Stimulated activated CD4-positive, alpha-beta T cell treated with anti-CD3 and anti-CD28 coated beads, Interleukin-15, amount 100 ng/mL, for 1 hour (primary cell): ENCODE data around the gene KRTAP4-2.
"Not testable (repeated sequence)": the region's sequence is repeated elsewhere in the genome, so short reads cannot be mapped to it uniquely, and the experiment has no call there.

Experiments used
- DNase-seq, 2 donors: peaks; one replicate each; pipeline ENCODE4 v3.0.0-alpha.2; 2020; ENCODE audit warnings: low read depth in 1 of 2, low spot score in 1 of 2

Gene KRTAP4-2

DNA sequence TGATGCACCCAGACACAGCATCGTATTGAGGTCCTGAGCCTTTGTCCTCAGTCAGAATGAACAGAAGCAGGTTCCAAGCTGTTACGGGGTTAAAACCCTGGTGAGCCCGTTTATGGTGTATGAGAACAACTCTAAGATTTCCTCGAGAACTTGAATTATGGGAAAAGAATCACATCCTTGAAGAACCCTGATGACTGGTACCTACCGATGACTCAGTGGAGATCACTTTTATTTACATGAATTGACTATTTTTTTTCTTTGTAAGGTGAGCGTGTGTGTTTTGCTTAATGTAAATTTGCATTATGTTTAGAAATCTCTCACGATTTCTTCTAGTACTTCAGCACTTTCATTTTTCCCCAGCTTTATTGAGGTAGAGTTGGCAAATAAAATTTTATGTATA is 14.2 kb downstream of the KRTAP4-2 start:
- DNase-seq: no peak

- no peak for DNase-seq
Measured at GRCh38 chr17:41160648-41161047, 17.4 kb downstream of the KRTAP4-2 start, which contains the start of gene KRTAP4-4. Gene KRTAP4-4 (minus strand): TSS chr17:41160748. CDS start chr17:41160691, 57 bp downstream.

- DNase-seq: not testable (repeated sequence)
Measured at GRCh38 chr17:41160190-41160589, 17.8 kb downstream of the KRTAP4-2 start.

DNA sequence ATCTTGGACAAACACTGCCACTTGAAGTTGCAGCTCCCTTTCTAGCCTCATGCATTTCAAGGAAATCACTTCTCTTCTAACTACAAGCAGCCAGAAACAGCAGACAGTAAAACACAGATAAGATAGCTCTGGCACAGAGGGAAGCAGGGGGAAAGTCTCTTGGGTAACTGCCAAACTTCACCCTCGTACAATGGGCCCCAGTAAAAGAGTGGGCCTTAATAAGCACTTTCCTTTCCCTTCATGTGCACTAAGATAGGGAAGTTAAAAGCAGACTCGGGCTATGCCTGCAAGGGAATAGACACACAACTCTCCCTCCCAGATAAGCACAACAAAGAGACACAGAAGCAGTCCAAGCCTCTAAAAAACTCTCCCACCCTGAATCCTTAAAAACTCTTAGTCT is 24.2 kb downstream of the KRTAP4-2 start:
- no peak for DNase-seq

- DNase-seq: no peak
Measured at GRCh38 chr17:41151525-41151924, 26.5 kb downstream of the KRTAP4-2 start.

DNA sequence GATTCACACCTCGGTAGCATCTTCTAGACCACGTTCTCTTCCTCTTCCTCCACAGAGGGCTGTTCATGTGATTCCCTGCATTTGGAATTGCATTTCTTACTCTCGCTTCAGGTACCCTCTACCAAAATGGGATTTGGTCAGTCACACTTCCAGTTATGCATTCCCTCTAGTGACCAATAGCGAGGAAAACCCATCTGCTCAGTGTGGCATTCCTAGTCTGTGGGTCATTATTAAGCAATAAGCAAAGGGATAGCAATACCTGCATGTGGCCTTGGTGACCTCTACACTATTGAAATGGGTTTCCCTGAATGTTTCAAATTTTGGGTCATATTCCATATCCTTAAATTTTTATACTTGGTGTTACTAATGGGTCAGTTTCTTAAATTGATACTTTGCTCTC is 28.0 kb downstream of the KRTAP4-2 start:
- DNase-seq: no peak

- no peak for DNase-seq
Measured at GRCh38 chr17:41149652-41149985, 28.4 kb downstream of the KRTAP4-2 start, which contains the start of gene KRTAP4-5. Gene KRTAP4-5 (minus strand): TSS chr17:41149825. CDS start chr17:41149767, 58 bp downstream.

- DNase-seq: not testable (repeated sequence)
Measured at GRCh38 chr17:41148971-41149651, 28.9 kb downstream of the KRTAP4-2 start.

DNA sequence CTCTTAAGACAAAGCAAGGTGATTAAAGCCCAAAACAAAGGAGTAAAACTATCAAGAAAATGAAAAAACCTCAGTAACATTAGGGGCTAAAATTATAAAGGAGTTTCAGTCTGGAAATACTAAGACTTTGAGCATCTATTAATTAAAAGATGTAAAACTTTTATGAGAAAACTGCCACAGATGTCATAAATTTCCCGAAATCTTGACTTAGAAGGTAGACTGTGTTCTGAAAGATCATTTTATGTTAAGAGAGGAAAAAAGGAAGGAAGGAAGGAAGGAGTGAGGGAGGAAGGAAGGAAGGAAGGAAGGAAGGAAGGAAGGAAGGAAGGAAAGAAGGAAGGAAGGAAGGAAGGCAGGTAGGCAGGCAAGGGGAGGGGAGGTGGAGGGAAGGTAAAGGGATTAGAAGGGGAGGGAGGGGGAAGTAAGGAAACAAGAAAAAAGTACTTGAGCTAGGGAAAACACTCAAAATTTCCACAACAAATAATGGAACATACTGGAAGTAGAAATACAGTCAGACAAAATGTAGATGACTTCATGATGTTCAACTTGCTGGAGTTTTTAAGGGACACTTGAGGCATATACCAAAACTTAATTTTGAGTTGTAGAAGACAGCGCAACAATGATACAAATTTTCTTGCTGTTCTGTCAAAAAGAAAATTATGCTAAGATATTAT is 30.4 kb downstream of the KRTAP4-2 start:
- DNase-seq: no peak

DNA sequence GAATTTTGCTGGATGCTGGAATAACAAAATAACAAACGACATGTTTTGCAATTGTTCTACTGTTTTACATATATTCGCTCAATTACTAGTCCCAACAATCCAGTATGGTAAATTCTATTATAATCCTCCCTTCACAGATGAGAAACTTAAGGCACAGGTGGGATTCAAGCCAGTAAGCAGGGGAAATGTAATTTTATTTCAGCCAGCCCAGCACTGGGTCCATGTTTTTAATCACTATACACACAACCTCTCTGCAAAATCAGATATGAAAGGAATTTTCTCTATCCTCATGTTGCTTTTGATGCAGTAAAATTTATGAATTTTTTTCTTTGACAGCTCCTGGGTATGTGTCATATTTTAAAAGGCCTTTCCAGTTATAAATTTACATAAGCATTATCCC is 32.8 kb downstream of the KRTAP4-2 start:
- no peak for DNase-seq

DNA sequence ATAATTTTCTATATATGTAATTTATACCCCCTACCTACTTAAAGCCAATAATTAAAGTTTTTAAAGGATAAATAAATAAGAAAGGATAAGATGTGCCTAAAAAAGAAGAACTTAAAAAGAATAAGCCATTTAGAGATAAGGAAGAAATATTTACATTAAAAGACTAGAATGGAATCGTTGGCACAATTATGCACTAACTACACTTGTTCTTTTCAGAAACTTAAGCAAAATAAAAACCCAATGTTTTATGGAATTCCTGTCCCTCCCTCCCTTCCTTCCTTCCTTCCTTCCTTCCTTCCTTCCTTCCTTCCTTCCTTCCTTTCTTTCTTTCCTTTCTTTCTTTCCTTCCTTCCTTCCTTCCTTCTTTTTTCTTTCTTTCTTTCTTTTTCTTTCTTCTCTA is 33.2 kb downstream of the KRTAP4-2 start:
- no peak for DNase-seq

- DNase-seq: no peak
Measured at GRCh38 chr17:41141361-41141760, 36.7 kb downstream of the KRTAP4-2 start.

DNA sequence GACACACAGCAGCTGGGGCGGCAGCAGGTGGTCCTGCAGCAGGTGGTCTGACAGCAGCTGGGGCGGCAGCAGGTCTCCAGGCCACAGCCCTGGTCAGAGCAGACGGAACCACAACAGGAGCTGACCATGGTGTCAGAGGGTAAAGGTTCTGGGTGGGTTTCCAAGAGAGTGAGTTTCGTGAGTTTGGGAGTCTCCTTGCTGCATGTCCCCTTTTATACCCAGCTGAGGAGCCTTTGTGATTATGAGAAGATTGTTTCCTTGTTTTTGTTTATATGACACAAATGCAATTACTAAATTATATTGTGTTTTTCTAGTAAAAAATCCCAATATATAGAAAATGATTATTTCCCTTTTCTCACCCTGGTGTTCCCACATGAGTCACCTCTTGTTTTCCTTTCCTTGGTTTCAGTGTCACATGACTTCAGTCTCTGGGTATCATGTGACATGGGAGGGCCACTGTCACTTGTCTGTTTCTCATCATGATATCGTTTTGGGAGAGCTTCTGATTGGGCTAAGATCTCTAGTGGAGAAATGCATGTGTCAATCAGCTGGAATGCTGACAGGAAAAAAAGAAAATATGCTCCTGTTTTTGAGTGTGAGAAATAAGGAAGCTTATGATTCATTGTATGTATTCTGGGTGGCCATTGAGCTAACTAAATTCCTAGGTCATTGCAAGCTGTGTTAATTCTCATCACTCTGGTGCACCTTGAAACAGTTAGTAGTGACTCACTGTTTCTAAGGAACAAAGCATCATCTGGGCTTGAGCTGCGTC is 37.5 kb downstream of the KRTAP4-2 start, which contains the start of gene KRTAP4-6:
Gene KRTAP4-6, minus strand, starts transcription at position 185 of the 772 bp plus-strand sequence. Its CDS starts 57 bp downstream, at position 128.
- DNase-seq: no peak

DNA sequence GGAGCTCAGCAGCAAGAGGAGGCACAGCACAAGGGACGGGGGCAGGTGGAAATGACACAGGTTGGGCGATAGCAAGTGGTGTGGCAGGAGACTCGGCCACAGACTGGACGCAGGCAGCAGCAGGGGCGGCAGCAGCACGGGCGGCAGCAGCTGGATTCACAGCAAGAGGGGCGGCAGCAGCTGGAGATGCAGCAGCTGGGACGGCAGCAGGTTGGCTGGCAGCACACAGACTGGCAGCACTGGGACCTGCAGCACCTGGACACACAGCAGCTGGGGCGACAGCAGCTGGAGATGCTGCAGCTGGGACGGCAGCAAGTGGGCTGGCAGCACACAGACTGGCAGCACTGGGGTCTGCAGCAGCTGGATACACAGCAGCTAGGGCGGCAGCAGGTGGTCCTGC is 38.2 kb downstream of the KRTAP4-2 start:
- not testable (repeated sequence) for DNase-seq

GRCh38 chr17:41133880-41134735 is 43.9 kb downstream of the KRTAP4-2 start:
- DNase-seq: no peak

GRCh38 chr17:41131979-41132378 is 46.0 kb downstream of the KRTAP4-2 start:
- DNase-seq: no peak
